Gastrocnemius medialis (tissue), 4 donors: ENCODE data around the gene ACTN4. TPM values are rescaled to one million over a fixed set of nuclear protein-coding genes. Genes with fewer than 3 reads are reported as not detected.
A peak's percentile ranks its signal among the peaks of the same experiment; 100 is the strongest.

Experiments used
- ATAC-seq, 2 donors: fragments of 150-250 bp; one replicate each; pipeline ENCODE4 v1.9.1; 2016
- DNase-seq, 2 donors: peaks; one replicate each; pipeline ENCODE4 v3.0.0-alpha.2; 2019
- H3K27ac ChIP-seq, 4 donors: fragments of 200-600 bp; sonication (generic); 1 replicate in 1 of 4; 2 replicates in 3 of 4; pipeline ENCODE4 v1.5.1; 2016 to 2018; ENCODE audit warnings: mild to moderate bottlenecking in 2 of 4, moderate library complexity in 1 of 4
- H3K27me3 ChIP-seq, 3 donors: fragments of 200-600 bp; sonication (generic) in 2 of 3; 1 replicate in 1 of 3; 2 replicates in 2 of 3; pipeline versions ENCODE4 v1.5.1 to v1.6.0; 2016 to 2019; ENCODE audit warnings: mild to moderate bottlenecking in 1 of 3, moderate library complexity in 1 of 3
- H3K36me3 ChIP-seq, 2 donors: fragments of 200-600 bp; sonication (generic) in 1 of 2; one replicate each; pipeline ENCODE4 v1.5.1; 2017 to 2018
- H3K4me1 ChIP-seq, 2 donors: fragments of 200-600 bp; sonication (generic) in 1 of 2; one replicate each; pipeline ENCODE4 v1.5.1; 2016 to 2017; ENCODE audit warnings: mild to moderate bottlenecking in 2 of 2
- H3K4me3 ChIP-seq, 4 donors: fragments of 200-600 bp; sonication (generic) in 3 of 4; 1 replicate in 1 of 4; 2 replicates in 3 of 4; pipeline ENCODE4 v1.5.1; 2016 to 2019; ENCODE audit warnings: mild to moderate bottlenecking in 2 of 4
- H3K9me3 ChIP-seq, 3 donors: fragments of 200-600 bp; sonication (generic) in 2 of 3; 1 replicate in 1 of 3; 2 replicates in 2 of 3; pipeline ENCODE4 v1.5.1; 2016 to 2019
- POLR2A ChIP-seq, 2 donors: fragments of 450-650 bp; IDR thresholded peaks; one replicate each; pipeline ENCODE4 v1.6.1; 2017; ENCODE audit warnings: antibody characterized with exemption in 2 of 2, mild to moderate bottlenecking in 2 of 2, moderate library complexity in 2 of 2
- in situ Hi-C, 4 donors: fragments of 200-750 bp; cut with MboI; loops; one replicate each; pipeline versions ENCODE4 v1.15.0 to v1.8.0; 2017; ENCODE audit warnings: low sequenced_read_pairs in 4 of 4
- intact Hi-C: fragments of 100-400 bp; cut with DNase I; formaldehyde crosslinking; loops from one replicate; pipeline ENCODE4 v1.15.1; 2023; ENCODE audit warnings: low total_unique reads
- total RNA-seq, 4 donors: library from RNA; depleted of rRNA; stranded (reverse); fragments of >200 nt; gene quantifications; one replicate each; pipeline versions ENCODE4 v1.1.0 to v1.2.3, GENCODE V29; 2016
- TF ChIP-seq, protein P1 (sequence below), 5 experiments: fragments of 450-650 bp in 3 of 5; fragments of 200-600 bp in 2 of 5; sonication (generic) in 2 of 5; IDR thresholded peaks in 4 of 5; conservative IDR thresholded peaks in 1 of 5; 1 replicate in 4 of 5; 2 replicates in 1 of 5; pipeline ENCODE4 v1.5.1; 2016 to 2019; ENCODE audit warnings: antibody characterized with exemption in 5 of 5, mild to moderate bottlenecking in 3 of 5, moderate library complexity in 3 of 5

ACTN4 gene
- total RNA-seq, 4 donors from 2014 or later: 32.0 to 85.3 (median 63.9) TPM

DNA sequence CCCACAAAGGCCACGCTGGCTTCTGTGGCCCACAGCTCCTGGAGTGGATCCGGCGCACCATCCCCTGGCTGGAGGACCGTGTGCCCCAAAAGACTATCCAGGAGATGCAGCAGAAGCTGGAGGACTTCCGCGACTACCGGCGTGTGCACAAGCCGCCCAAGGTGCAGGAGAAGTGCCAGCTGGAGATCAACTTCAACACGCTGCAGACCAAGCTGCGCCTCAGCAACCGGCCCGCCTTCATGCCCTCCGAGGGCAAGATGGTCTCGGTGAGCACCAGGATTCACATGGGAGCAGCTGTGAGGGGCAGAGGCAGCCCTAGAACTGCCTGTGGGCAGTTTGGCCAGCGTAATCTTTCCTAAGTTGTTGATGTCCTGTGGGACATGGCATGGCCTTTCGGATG lies 69.6 kb downstream of the ACTN4 start:
- H3K4me1 ChIP-seq: peaks cover 47 to 49% of the 10 kb centered on the region in 2 donors
- H3K36me3 ChIP-seq: peaks cover under 1 to 39% of the 10 kb centered on the region in 2 donors
- H3K9me3 ChIP-seq: no peaks in the 10 kb centered on the region
- intact Hi-C loops: loop anchor here (10.0 kb wide), 2 partner anchors 72 to 332 kb away; partner anchors contain the start of genes ACTN4, GGN and SPRED3
- in situ Hi-C loops: no loop called here
- no peaks in the 10 kb centered on the region for H3K27me3 ChIP-seq
- DNase-seq: no peak
- TF ChIP-seq POLR2A (IDR thresholded peaks at IDR 0.05): no peak
- TF ChIP-seq, protein P1, sequence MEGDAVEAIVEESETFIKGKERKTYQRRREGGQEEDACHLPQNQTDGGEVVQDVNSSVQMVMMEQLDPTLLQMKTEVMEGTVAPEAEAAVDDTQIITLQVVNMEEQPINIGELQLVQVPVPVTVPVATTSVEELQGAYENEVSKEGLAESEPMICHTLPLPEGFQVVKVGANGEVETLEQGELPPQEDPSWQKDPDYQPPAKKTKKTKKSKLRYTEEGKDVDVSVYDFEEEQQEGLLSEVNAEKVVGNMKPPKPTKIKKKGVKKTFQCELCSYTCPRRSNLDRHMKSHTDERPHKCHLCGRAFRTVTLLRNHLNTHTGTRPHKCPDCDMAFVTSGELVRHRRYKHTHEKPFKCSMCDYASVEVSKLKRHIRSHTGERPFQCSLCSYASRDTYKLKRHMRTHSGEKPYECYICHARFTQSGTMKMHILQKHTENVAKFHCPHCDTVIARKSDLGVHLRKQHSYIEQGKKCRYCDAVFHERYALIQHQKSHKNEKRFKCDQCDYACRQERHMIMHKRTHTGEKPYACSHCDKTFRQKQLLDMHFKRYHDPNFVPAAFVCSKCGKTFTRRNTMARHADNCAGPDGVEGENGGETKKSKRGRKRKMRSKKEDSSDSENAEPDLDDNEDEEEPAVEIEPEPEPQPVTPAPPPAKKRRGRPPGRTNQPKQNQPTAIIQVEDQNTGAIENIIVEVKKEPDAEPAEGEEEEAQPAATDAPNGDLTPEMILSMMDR (IDR thresholded peaks at IDR 0.05 in 4 of 5, conservative IDR thresholded peaks at IDR 0.05 in 1 of 5): no peak
- no peak overlapping the region for H3K4me3 ChIP-seq
- peak overlapping the region in 3 of 4 donors; percentile 25 to 96 (median 88) for H3K27ac ChIP-seq
- ATAC-seq: no peak

DNA sequence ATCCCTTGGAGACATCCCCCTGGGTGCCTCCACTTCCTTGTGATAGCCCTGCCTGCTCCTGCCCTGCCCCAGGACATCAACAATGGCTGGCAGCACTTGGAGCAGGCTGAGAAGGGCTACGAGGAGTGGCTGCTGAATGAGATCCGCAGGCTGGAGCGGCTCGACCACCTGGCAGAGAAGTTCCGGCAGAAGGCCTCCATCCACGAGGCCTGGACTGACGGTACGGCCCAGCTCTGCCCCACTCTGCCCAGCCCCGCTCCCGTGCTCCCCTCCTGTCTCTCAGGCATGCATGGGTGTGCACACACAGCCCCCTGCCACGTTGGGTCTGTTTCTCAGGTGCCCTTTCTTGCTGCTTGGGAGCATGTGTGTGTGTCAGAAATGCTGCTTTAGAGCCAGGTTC lies 70.4 kb downstream of the ACTN4 start:
- in situ Hi-C loops (no loop called here), intact Hi-C loops (loop anchor here (10.0 kb wide), 2 partner anchors 73 to 333 kb away; partner anchors contain the start of genes ACTN4, GGN and SPRED3)
- no peak for TF ChIP-seq POLR2A (IDR thresholded peaks at IDR 0.05)
- Histone ChIP-seq H3K9me3 (no peaks in the 10 kb centered on the region), H3K27ac (peak overlapping the region in 3 of 4 donors; percentile 51 to 78 (median 56)), H3K27me3 (no peaks in the 10 kb centered on the region), H3K36me3 (peaks cover 4 to 47% of the 10 kb centered on the region in 2 donors), H3K4me1 (peaks cover 39 to 40% of the 10 kb centered on the region in 2 donors), H3K4me3 (no peak overlapping the region)
- no peak for DNase-seq
- no peak for ATAC-seq

DNA sequence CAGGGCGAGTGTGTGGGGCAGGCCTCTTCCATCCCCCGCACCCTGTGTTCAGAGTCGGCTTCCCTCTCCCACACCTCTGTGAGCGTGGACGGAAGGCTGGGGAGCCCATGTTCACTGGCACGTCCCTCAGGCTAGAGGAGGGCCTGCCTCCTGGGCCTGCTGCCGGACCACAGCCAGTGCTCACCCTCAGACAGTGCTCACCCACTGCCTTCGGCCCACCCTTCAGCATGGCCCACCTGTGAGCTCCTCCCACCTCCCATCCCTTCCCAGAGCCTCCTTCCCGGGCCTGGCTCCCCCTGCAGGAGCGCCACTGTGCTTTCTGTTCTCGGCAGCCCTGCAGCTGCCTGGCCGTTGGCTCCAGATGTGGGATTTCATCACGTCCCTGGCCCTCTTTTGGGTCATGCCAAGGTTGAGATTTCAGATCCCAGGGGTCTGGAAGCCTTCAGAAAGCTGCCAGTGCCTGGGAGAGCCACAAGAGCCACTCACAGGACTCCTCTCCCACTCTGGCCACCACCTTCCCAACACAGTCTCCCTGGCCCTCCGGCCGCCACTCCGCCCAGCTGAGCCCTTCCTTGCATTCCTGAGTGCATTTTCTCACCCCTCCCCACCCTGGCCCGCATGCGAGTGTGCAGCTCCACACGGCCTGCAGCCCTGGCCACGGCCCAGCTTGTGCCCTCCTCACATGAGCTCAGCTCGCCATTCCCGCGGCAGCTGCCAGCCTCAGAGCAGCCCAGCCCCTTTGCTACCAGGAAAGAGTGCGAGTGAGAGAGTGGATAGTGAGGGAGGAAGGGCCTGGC lies 71.5 kb downstream of the ACTN4 start:
- intact Hi-C loops (loop anchor here (10.0 kb wide), 2 partner anchors 74 to 334 kb away; partner anchors contain the start of genes ACTN4, GGN and SPRED3), in situ Hi-C loops (no loop called here)
- TF ChIP-seq, protein P1 (IDR thresholded peaks at IDR 0.05 in 4 of 5, conservative IDR thresholded peaks at IDR 0.05 in 1 of 5): peak in 4 of 5 experiments; percentile 16 to 42 (median 26)
- no peak for TF ChIP-seq POLR2A (IDR thresholded peaks at IDR 0.05)
- no peaks in the 10 kb centered on the region for H3K9me3 ChIP-seq
- peak overlapping the region; percentile 51 to 78 (median 60) for H3K27ac ChIP-seq
- H3K27me3 ChIP-seq: no peaks in the 10 kb centered on the region
- peaks cover 4 to 58% of the 10 kb centered on the region in 2 donors for H3K36me3 ChIP-seq
- DNase-seq (peak in 1 of 2 donors; percentile 53), ATAC-seq (peak in 1 of 2 donors; percentile 31)
- no peak overlapping the region for H3K4me3 ChIP-seq
- H3K4me1 ChIP-seq: peaks cover 30 to 31% of the 10 kb centered on the region in 2 donors

DNA sequence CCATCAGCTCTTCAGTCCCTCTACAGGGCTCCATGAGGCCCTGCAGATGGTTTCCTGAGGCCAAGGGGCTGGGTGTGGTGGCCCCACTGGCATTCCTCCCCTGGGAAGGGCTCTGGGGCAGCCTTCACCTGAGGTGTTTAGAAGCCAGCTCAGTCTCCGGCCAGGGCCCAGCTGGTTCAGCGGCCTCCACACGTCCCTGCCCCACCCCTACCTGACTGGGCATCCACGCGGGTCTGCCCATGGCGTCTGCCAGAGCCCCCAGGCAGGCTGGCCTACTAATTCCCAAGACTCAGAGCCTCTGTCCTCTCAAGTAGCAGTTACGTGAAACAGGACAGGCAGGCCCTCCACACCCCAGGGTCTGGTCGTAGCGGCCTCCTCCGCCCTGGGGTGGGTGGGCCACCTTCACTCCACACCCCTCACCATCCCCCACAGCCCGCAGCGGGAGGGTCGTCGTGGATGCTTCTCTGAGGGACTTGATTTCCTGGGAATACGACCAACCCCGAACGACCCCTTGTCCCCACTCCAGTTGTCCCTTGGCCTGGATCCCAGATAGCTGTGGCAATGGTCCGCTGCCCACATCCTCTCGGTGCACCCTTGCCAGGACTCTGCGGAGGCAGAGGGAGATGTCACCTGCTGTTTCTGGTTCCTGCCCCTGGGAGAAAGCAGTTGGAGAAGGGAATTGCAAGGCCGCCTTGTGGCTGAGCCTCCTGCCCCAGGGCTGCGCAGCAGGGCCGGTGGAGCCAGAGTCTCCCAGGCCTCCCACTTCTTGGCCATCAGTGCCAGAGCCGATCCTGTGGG lies 72.5 kb downstream of the ACTN4 start:
- H3K27me3 ChIP-seq: no peaks in the 10 kb centered on the region
- in situ Hi-C loops: no loop called here
- ATAC-seq (no peak), DNase-seq (no peak)
- peaks cover 4 to 66% of the 10 kb centered on the region in 2 donors for H3K36me3 ChIP-seq
- TF ChIP-seq, protein P1 (IDR thresholded peaks at IDR 0.05 in 4 of 5, conservative IDR thresholded peaks at IDR 0.05 in 1 of 5): no peak
- no peak for TF ChIP-seq POLR2A (IDR thresholded peaks at IDR 0.05)
- peaks cover 19 to 21% of the 10 kb centered on the region in 2 donors for H3K4me1 ChIP-seq
- intact Hi-C loops: loop anchor here (10.0 kb wide), 2 partner anchors 75 to 335 kb away; partner anchors contain the start of genes ACTN4, GGN and SPRED3
- H3K4me3 ChIP-seq: no peak overlapping the region
- no peaks in the 10 kb centered on the region for H3K9me3 ChIP-seq
- peak overlapping the region; percentile 51 to 78 (median 60) for H3K27ac ChIP-seq
